Body of pancreas (tissue), 4 donors: ENCODE results near the gene ELAVL1. TPM values are rescaled to one million over a fixed set of nuclear protein-coding genes. Genes with fewer than 3 reads are reported as not detected.

ENCODE experiments used
- ATAC-seq: fragments of 150-250 bp; one replicate; pipeline ENCODE4 v1.9.1; 2016
- DNase-seq, 4 donors: peaks; one replicate each; pipeline ENCODE4 v3.0.0-alpha.2; 2019
- H3K27ac ChIP-seq, 4 donors: fragments of 200-600 bp; sonication (generic); 1 replicate in 3 of 4; 2 replicates in 1 of 4; pipeline versions ENCODE4 v1.5.1 to v1.6.1; 2016 to 2019; ENCODE audit warnings: mild to moderate bottlenecking in 1 of 4, mixed read lengths in 1 of 4, moderate library complexity in 1 of 4
- H3K27me3 ChIP-seq, 2 donors: fragments of 200-600 bp; sonication (generic); one replicate each; pipeline ENCODE4 v1.6.0; 2016; ENCODE audit warnings: mild to moderate bottlenecking in 1 of 2
- H3K36me3 ChIP-seq, 2 donors: fragments of 200-600 bp; sonication (generic); replicated peaks in 1 of 2; 2 replicates each; pipeline ENCODE4 v1.5.1; 2016; ENCODE audit warnings: low read depth in 2 of 2; ENCODE audit not compliant: insufficient read depth in 1 of 2
- H3K4me1 ChIP-seq: fragments of 200-600 bp; sonication (generic); one replicate; pipeline ENCODE4 v1.6.0; 2016
- H3K4me3 ChIP-seq, 2 donors: fragments of 200-600 bp; sonication (generic); 1 replicate in 1 of 2; 2 replicates in 1 of 2; pipeline ENCODE4 v1.5.1; 2016 to 2019
- H3K9me3 ChIP-seq, 3 donors: fragments of 200-600 bp; sonication (generic); 1 replicate in 2 of 3; 2 replicates in 1 of 3; pipeline ENCODE4 v1.5.1; 2016
- CTCF ChIP-seq, 7 experiments: fragments of 450-650 bp in 4 of 7; fragments of 200-600 bp in 3 of 7; sonication (generic) in 3 of 7; IDR thresholded peaks; one replicate each; pipeline ENCODE4 v1.5.1; 2016 to 2019; ENCODE audit warnings: antibody characterized with exemption in 7 of 7
- POLR2A ChIP-seq, 3 donors: fragments of 450-650 bp; IDR thresholded peaks; one replicate each; pipeline ENCODE4 v1.6.1; 2016; ENCODE audit warnings: antibody characterized with exemption in 3 of 3, mild to moderate bottlenecking in 2 of 3
- whole genome bisulfite sequencing, 2 donors: methylation state at CpG; one replicate each; pipeline ENCODE4 v1.1.5; 2017; 5-methylcytosine and 5-hydroxymethylcytosine counted together
- intact Hi-C: fragments of 100-400 bp; cut with DNase I; formaldehyde crosslinking; loops from one replicate; pipeline ENCODE4 v1.15.1; 2023
- total RNA-seq, 2 donors: library from RNA; depleted of rRNA; stranded (reverse); fragments of >200 nt; gene quantifications; one replicate each; pipeline ENCODE4 v1.1.0, GENCODE V29; 2016

Gene ELAVL1
- total RNA-seq, 2 donors from 2014 or later = 9.3 to 15.8 TPM

GRCh38 chr19:8021374-8021773 lies 15.9 kb upstream of the ELAVL1 start:
- intact Hi-C loops = no loop called here
- no peaks in the 10 kb centered on the region for H3K27me3 ChIP-seq
- no peaks in the 10 kb centered on the region for H3K4me1 ChIP-seq
- 82 to 92% methylated on average over 8 of the region's 8 CpGs for WGBS, 2 donors
- H3K9me3 ChIP-seq = no peaks in the 10 kb centered on the region
- H3K36me3 ChIP-seq = no peaks in the 10 kb centered on the region
- TF ChIP-seq POLR2A (IDR thresholded peaks at IDR 0.05) (no peak), CTCF (IDR thresholded peaks at IDR 0.05) (no peak)
- ATAC-seq (no peak), DNase-seq (no peak)
- no peak overlapping the region for H3K27ac ChIP-seq
- H3K4me3 ChIP-seq = no peak overlapping the region

- 81 to 85% methylated on average over 8 to 9 of the region's 9 CpGs for WGBS, 2 donors
- intact Hi-C loops = no loop called here
- no peak for DNase-seq
These were observed 15.2 kb upstream of the ELAVL1 start for GRCh38 chr19:8020681-8021080.

GRCh38 chr19:8017808-8018207 lies 12.4 kb upstream of the ELAVL1 start:
- ATAC-seq (no peak), DNase-seq (no peak)
- Histone ChIP-seq H3K4me3 (no peak overlapping the region), H3K27ac (no peak overlapping the region), H3K27me3 (no peaks in the 10 kb centered on the region), H3K4me1 (no peaks in the 10 kb centered on the region), H3K36me3 (no peaks in the 10 kb centered on the region), H3K9me3 (no peaks in the 10 kb centered on the region)
- 79 to 84% methylated on average over 14 of the region's 14 CpGs for WGBS, 2 donors
- TF ChIP-seq POLR2A (IDR thresholded peaks at IDR 0.05) (no peak), CTCF (IDR thresholded peaks at IDR 0.05) (no peak)
- intact Hi-C loops = no loop called here

More at GRCh38 chr19:8020681-8021080, 15.2 kb upstream of the ELAVL1 start:
- Histone ChIP-seq H3K27me3 (no peaks in the 10 kb centered on the region), H3K27ac (no peak overlapping the region), H3K9me3 (no peaks in the 10 kb centered on the region), H3K36me3 (no peaks in the 10 kb centered on the region), H3K4me3 (no peak overlapping the region), H3K4me1 (no peaks in the 10 kb centered on the region)
- ATAC-seq = no peak
- TF ChIP-seq POLR2A (IDR thresholded peaks at IDR 0.05) (no peak), CTCF (IDR thresholded peaks at IDR 0.05) (no peak)

GRCh38 chr19:8004723-8005513 lies 523 bp downstream of the ELAVL1 start:
- ATAC-seq (peak; percentile 64), DNase-seq (peak in 1 of 4 donors; percentile 25)
- no peaks in the 10 kb centered on the region for H3K27me3 ChIP-seq
- H3K4me1 ChIP-seq = peaks cover 44% of the 10 kb centered on the region
- TF ChIP-seq CTCF (IDR thresholded peaks at IDR 0.05) (no peak), POLR2A (IDR thresholded peaks at IDR 0.05) (no peak)
- H3K4me3 ChIP-seq = peak overlapping the region; percentile 43 to 47
- peak overlapping the region; percentile 58 to 89 (median 76) for H3K27ac ChIP-seq
- WGBS, 2 donors = 0% methylated on average over 5 to 34 of the region's 74 CpGs
- H3K9me3 ChIP-seq = no peaks in the 10 kb centered on the region
- intact Hi-C loops = no loop called here
- H3K36me3 ChIP-seq = no peaks in the 10 kb centered on the region

GRCh38 chr19:8004001-8004400 lies 1.4 kb downstream of the ELAVL1 start:
- H3K27me3 ChIP-seq = no peaks in the 10 kb centered on the region
- DNase-seq (no peak), ATAC-seq (no peak)
- intact Hi-C loops = no loop called here
- H3K9me3 ChIP-seq = no peaks in the 10 kb centered on the region
- H3K4me1 ChIP-seq = peaks cover 53% of the 10 kb centered on the region
- 46 to 59% methylated on average over 6 of the region's 6 CpGs for WGBS, 2 donors
- H3K4me3 ChIP-seq = no peak overlapping the region
- H3K36me3 ChIP-seq = no peaks in the 10 kb centered on the region
- TF ChIP-seq CTCF (IDR thresholded peaks at IDR 0.05) (no peak), POLR2A (IDR thresholded peaks at IDR 0.05) (no peak)
- H3K27ac ChIP-seq = no peak overlapping the region
